GM18505 (cell line): ENCODE results near the gene RPS6KB2.
A peak's percentile ranks its signal among the peaks of the same experiment; 100 is the strongest.
"Not testable (repeated sequence)": the region's sequence is repeated elsewhere in the genome, so short reads cannot be mapped to it uniquely, and the experiment has no call there.

Experiments used
- ATAC-seq: cut with Tn5 transposase; IDR thresholded peaks from one replicate; pipeline ENCODE4 v1.9.1; 2021; ENCODE audit not compliant: unreplicated experiment
- POLR2A ChIP-seq: IDR thresholded peaks from 4 replicates; pipeline ENCODE4 v1.6.1; 2011; ENCODE audit warnings: borderline replicate concordance; ENCODE audit not compliant: insufficient read depth, insufficient read length; ENCODE audit errors: extremely low read depth

Gene RPS6KB2

DNA sequence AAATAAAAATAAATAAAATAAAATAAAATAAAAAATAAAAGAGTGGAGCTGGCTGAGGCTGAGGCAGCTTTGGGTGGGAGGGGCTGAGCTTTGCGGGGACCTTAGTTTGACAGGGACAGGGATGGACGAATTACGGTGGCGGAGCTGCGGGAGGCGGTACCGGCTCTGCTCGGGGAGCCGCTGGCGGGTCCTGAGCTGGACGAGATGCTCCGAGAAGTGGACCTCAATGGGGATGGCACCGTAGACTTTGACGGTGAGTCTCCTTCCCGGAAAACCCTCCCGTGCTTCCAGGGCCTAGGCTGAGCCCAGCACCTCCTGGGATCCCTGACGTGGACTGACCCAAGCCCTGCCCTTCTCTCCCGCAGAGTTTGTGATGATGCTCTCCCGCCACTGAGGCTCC is 30.0 kb downstream of the RPS6KB2 start:
- ATAC-seq: no peak
- TF ChIP-seq POLR2A: no peak

DNA sequence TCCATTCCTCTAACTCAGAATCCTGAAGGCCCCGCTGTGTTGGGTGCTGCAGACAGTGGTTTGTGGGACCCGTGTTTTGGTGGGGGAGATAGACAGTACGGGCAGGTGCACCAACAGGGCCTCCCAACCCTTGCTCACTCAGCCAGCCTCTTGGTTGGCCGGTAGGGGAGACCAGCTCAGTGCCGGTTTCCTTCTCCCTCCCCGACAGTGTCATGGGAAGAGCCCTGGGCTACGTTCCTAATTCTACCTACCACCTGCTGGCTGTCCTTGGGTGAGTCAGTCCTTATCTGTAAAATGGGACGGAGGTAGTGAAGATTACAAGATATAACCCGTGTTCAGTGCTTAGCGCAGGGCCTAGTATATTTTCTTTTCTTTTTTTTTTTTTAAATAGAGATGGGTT is 34.9 kb downstream of the RPS6KB2 start:
- ATAC-seq: no peak
- TF ChIP-seq POLR2A: no peak

DNA sequence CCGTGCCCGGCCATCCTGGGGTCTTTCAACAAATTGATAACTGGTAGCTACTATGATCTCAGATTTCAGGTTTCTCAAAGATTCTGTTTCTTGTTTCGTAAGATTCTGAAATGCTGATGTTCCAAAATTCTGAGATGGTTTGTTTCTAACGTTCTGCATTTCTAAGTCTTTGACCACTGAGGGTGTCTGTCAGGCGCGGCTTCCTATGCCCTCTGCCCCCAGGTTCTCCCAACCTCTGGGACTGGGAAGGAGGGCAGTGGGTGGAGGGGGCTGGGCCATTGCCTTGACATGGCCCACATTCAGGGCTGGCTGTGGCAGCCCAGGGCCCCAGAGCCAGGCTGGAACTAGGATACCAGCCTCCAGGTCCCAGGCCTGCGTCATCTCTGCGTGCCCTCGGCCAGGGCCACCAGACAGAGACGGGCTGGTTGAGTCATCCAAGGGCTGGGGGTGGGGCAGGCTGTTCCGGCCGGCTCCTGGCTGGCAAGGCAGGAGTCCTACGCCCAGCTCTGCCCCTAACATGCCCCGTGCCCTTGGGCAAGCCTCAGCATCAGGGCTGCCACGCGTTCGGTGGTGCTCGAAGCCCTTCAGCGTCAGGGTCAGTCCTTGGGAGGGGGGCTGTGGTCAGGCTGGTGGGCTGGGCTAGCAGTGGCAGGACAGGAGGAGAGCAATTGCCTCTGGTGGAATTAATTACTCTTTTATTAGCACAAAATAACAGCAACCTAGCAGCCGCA is 35.6 kb downstream of the RPS6KB2 start:
- no peak for ATAC-seq
- no peak for TF ChIP-seq POLR2A

DNA sequence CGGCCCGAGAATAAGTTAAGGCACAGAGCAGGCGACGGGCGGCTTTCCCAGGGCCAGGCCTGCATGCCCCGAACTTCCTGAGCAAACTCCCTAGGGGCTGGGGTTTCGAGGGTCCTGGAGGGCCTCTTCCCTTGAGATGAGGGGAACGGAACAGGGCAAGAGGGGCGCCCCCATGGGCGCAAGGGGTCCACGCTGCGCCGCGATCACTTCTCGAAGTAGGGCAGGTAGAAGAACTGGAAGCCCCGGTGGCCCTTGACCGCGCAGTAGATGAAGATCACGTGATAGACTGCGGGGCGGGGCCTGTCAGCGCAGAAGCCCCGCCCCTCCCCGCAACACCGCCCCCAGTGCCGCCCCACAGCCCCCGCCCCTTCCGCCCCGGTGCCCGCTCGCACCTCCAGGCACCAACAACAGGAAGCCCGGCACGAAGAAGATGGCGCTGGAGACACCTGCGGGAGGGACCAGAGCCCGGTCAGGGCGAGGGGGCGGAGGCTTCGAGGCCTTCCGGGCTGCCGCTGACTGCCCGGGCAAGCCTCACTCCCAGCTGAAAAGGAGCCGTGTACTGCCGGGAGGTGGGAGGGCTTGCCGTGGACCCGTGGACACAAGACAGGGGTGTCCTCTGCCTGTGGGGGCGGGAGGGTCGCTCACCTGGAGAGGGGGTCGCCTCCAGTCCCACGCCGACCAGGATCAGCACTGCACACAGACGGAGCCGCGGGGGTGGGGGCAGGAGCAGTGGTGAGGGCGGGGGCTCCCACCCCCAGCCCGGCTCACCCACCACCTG is 36.3 kb downstream of the RPS6KB2 start:
- ATAC-seq: peak; percentile 51
- TF ChIP-seq POLR2A: peak; percentile 84

DNA sequence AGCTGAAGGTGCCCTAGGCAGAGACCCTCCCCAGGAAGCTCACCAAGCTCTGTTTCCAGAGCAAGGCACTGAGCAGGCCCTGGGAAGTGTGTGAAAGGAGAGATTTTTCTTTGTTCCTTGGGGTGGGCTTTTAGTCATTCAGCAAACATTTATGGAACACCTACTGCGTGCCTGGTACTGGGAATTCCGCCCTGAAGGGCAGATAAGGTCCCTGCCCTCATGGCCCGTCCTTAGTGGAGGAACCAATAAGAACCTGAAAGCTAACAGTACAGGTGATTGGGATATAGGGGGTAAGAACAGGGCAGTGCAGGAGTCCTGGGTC is 36.9 kb downstream of the RPS6KB2 start:
- TF ChIP-seq POLR2A: no peak
- ATAC-seq: no peak

DNA sequence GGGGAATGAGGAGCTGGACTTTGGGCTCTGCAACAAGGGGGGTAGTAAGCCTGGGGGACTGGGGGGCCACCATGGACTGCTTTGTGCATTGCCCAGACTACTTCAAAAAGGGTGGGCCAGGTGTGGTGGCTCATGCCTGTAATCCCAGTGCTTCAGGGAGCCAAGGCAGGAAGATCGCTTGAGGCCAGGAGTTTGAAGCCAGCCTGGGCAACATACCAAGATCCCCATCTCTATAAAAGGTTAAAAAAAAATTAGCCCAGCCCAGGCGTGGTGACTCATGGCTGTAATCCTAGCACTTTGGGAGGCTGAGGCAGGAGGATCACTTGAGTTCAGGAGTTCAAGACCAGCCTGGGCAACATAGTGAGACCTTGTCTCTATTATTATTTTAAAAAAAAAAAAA is 37.2 kb downstream of the RPS6KB2 start:
- ATAC-seq: not testable (repeated sequence)

DNA sequence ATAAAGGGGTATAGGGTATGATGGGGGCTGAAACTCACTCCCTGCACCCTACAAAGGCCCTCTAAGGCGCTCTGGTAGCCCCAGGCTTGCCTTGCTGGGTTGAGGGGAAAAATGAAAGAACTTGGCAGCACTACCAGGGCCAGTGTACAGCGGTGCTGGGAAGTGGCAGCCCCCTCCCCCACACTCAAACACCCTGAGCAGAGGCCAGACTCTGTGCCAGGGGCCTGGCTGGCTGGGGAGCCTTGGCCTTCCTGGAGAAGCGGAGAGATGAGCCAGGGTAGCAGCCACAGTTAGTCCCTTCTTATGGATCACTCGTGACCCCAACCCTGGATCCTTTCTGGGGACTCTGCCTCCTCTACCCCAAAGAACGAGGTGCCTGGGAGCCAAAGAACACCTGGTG is 38.1 kb downstream of the RPS6KB2 start:
- TF ChIP-seq POLR2A: no peak
- ATAC-seq: no peak

DNA sequence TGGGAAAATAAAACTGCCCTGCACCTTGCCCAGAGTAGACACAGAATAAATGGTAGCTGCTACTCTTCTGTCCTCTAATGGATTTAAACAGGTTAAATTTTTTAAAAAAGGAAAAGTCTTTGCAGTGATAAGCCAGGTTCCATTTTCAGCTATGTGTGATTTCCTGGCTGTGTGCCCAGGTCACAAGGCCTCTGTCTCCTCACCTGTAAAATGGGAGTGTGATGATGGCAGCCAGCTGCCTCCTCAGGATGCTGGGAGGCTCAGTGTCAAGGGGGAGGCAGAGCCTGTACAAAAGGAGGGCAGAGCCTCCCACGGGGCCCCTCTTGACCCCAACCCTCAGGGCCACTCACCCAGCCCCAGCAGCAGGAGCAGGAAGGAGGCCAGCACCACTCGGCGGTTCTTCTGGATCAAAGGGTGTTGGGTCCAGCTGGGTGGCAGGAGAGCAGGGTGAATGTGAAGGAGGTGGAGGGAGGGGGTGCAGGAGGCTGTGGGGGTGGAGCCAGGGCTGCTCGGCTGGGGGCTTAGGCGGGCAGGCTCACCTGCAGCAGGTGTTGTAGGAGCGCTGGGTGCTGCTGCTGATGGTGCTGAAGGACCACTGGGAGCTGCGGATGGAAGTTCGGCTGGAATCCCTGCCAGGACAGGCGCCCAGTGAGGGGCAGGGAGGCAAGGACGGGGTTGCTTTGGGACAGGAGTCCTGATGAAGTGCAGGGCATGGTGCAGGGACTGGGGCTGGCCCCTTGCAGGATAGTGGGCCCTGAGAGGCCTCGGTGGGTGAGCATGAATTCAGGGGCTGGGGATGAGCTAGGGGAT is 38.9 kb downstream of the RPS6KB2 start:
- no peak for TF ChIP-seq POLR2A
- no peak for ATAC-seq

DNA sequence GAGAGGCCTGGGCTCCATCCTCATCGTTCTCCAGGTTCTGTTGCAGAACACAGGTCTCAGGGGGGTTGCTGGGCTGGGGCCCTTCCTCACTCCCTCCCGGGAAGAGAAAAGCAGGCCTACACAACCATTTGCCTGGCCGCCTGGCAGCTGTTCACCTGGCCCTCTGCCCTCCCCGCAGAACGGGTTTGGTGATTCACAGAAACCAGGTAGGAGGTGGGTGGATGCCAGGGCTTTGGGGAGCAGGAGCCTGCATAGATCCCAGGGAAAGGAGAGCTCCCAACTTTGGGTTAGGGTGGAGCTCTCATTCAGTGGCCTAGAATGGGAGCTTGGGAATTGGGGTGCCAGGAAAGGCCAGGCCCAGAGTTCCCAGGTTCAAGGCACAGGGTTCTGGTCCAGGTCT is 39.8 kb downstream of the RPS6KB2 start:
- ATAC-seq: no peak
- no peak for TF ChIP-seq POLR2A

DNA sequence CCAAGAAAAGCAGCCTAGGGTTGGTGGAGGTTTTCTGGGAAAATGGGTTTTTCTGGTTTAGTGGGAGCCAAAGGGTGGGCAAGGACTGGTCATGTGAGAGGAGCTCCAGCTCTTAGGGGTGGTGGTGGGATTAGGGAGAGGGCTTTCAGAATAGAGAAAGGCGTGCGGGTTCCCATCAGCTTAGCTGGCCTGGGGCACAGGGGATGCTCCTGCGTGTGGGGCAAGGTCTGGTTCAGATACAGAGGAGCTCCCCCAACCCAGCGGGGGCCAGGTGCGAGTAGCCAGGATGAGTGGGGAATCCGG is 40.1 kb downstream of the RPS6KB2 start:
- ATAC-seq: no peak
- no peak for TF ChIP-seq POLR2A

DNA sequence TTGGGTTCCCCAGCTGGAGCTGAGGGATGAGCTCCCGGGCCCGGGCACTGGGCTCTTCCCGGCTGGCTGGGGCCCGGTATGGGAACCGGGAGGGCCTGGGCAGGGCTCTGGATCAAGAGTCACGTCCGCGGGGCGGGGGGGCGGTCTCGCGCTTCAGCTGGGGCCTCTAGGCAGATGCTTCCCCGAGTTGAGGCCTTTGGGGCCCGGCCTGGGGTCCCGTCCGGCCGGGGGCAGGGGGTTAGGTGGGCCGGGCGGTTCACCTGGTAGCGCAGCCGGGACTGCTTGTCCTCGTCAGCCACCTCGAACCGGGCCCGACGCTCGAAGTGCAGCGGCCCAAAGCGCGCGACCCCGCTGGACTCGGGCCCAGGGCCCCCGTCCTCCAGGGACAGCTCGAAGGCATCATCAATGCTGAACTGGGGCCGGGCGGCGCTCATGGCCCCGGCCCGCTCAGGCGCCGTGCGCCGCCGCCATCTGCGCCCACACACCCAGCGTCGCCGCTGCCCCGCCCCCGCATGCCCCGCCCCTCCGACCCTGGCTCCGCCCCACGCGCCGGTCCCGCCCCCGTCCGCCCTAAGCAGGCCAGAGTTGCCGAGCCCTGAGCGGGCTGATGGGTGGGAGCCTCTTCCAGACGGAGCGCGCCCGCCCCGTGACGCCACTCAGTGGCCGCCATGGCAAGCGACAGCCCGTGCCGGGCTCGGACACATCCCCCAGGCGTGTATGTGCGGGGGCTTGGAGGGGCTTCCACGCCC is 40.6 kb downstream of the RPS6KB2 start, which contains the start of gene TMEM134:
TSS of gene TMEM134 (minus strand) at position 493 of the 749 bp plus-strand sequence. CDS start at position 434, 59 bp downstream.
- peak; percentile 88 for TF ChIP-seq POLR2A
- peak; percentile 54 for ATAC-seq

DNA sequence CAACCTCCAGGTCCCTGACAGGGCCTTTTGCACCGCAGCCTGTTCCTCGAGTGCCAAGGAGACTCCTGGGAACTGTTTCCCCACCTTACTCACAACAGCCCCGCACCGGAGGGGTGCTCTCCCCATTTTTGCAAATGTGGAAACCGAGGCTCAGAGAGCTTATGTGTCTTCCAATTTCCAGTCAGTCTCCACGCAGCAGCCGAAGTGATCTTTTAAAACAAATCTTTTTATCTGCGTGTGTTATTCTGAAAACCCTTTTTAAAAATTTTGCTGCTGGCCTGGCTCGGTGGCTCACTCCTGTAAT is 41.2 kb downstream of the RPS6KB2 start:
- no peak for TF ChIP-seq POLR2A
- no peak for ATAC-seq

DNA sequence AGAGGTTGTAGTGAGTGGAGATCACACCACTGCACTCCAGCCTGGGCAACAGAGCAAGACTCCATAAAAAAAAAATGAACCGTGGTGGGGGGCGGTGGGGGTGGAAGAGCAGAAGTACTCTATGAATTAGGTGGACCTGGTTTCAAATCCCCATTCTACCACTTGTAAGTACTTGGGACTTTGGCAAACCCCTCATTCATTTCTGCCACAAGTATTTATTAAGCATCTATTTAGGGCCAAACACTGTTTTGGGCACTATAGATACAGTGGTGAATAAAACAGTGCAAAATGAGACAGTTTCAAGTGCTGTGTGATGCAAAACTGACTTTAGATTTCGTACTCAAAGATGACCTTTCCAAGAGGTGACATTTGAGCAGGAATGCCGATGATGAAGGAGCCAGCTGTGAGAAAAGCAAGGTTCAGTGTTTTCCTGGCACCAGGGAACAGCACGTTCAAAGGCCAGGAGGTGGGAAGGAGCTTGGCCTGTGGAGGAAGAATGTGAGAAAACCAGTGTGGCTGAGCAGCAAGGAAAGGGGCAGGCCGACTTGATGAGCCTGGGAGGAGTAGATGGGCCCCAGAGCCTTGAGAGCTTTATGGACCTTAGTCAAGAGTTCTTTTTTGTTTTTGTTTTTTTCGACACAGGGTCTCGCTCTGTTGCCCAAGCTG is 42.2 kb downstream of the RPS6KB2 start:
- no peak for ATAC-seq
- no peak for TF ChIP-seq POLR2A
